ENCODE data around the gene IREB2. TPM values are rescaled to one million over a fixed set of nuclear protein-coding genes. Genes with fewer than 3 reads are reported as not detected.

The IREB2 gene
- total RNA-seq, 1 experiment from 2014 or later = 89.5 TPM

- ChIA-PET CTCF (interaction anchor here (1.4 kb wide), 1 partner anchor 169 kb away, joined by 3 read pairs; no protein-coding TSS in a partner anchor), POLR2A (no interaction called here)
- no peak for ATAC-seq
- no peak for DNase-seq (ENCODE audit: low spot score)
- no peaks in the 10 kb centered on the region for H3K9me3 Mint-ChIP-seq
- TF ChIP-seq FOXJ3 (CRISPR knock-in tag; IDR thresholded peaks at IDR 0.05; ENCODE audit: borderline replicate concordance) (no peak), E2F4 (CRISPR knock-in tag; IDR thresholded peaks at IDR 0.05; ENCODE audit: borderline replicate concordance, low read depth) (no peak), SMAD3 (CRISPR knock-in tag; IDR thresholded peaks at IDR 0.05; ENCODE audit: borderline replicate concordance) (no peak), E2F5 (CRISPR knock-in tag; IDR thresholded peaks at IDR 0.05) (no peak), ZNF416 (CRISPR knock-in tag; IDR thresholded peaks at IDR 0.05) (no peak)
- H3K4me3 Mint-ChIP-seq = no peak overlapping the region
- H3K27ac Mint-ChIP-seq = no peak overlapping the region
- H3K36me3 Mint-ChIP-seq = peaks cover 57% of the 10 kb centered on the region
- no peaks in the 10 kb centered on the region for H3K27me3 Mint-ChIP-seq (ENCODE audit: low read depth)
- H3K4me1 Mint-ChIP-seq = no peaks in the 10 kb centered on the region
Measured at GRCh38 chr15:78477295-78477694, 39.3 kb downstream of the IREB2 start.

- POLR2A ChIA-PET = no interaction called here
- Mint-ChIP-seq H3K27me3 (ENCODE audit: low read depth) (no peaks in the 10 kb centered on the region), H3K27ac (no peak overlapping the region), H3K9me3 (no peaks in the 10 kb centered on the region), H3K4me3 (no peak overlapping the region), H3K4me1 (no peaks in the 10 kb centered on the region), H3K36me3 (peaks cover 58% of the 10 kb centered on the region)
- ATAC-seq (no peak), DNase-seq (ENCODE audit: low spot score) (no peak)
- CTCF ChIA-PET = no interaction called here
- TF ChIP-seq E2F5 (CRISPR knock-in tag; IDR thresholded peaks at IDR 0.05) = no peak
- no peak for TF ChIP-seq STAT6 (CRISPR knock-in tag; conservative IDR thresholded peaks at IDR 0.05; ENCODE audit: low read depth)
- TF ChIP-seq ESRRA (CRISPR knock-in tag; IDR thresholded peaks at IDR 0.05; ENCODE audit: borderline replicate concordance) = no peak
- no peak for TF ChIP-seq ZNF396 (CRISPR knock-in tag; IDR thresholded peaks at IDR 0.05; ENCODE audit: borderline replicate concordance)
- no peak for TF ChIP-seq FOXP4 (CRISPR knock-in tag; IDR thresholded peaks at IDR 0.05)
- no peak for TF ChIP-seq ZNF512 (CRISPR knock-in tag; IDR thresholded peaks at IDR 0.05; ENCODE audit: borderline replicate concordance)
Measured at GRCh38 chr15:78479650-78480049, 41.6 kb downstream of the IREB2 start.

GRCh38 chr15:78481917-78482316 is 43.9 kb downstream of the IREB2 start:
- Mint-ChIP-seq H3K9me3 (no peaks in the 10 kb centered on the region), H3K36me3 (peaks cover 56% of the 10 kb centered on the region), H3K27ac (0 out of 2 replicates have a peak overlapping the region, but pooled peaks have one; percentile 83), H3K27me3 (ENCODE audit: low read depth) (no peaks in the 10 kb centered on the region), H3K4me1 (no peaks in the 10 kb centered on the region), H3K4me3 (no peak overlapping the region)
- ChIA-PET CTCF (interaction anchor here (0.7 to 1.7 kb wide), 6 partner anchors 24 to 173 kb away, joined by 3 to 18 read pairs (median 4); partner anchors contain the start of gene IREB2), POLR2A (no interaction called here)
- ATAC-seq = no peak
- no peak for DNase-seq (ENCODE audit: low spot score)
- no peak for TF ChIP-seq RELA (CRISPR knock-in tag; IDR thresholded peaks at IDR 0.05; ENCODE audit: borderline replicate concordance)
- no peak for TF ChIP-seq ZNF416 (CRISPR knock-in tag; IDR thresholded peaks at IDR 0.05)
- TF ChIP-seq ATF1 (CRISPR knock-in tag; IDR thresholded peaks at IDR 0.05) = no peak
- TF ChIP-seq TCF7 (CRISPR knock-in tag; IDR thresholded peaks at IDR 0.05; ENCODE audit: low read depth) = no peak
- TF ChIP-seq IRF1 (CRISPR knock-in tag; IDR thresholded peaks at IDR 0.05) = no peak
- TF ChIP-seq ZNF121 (CRISPR knock-in tag; IDR thresholded peaks at IDR 0.05) = peak; percentile 96
- no peak for TF ChIP-seq ZBTB43 (CRISPR knock-in tag; IDR thresholded peaks at IDR 0.05)
- no peak for TF ChIP-seq ZNF138 (CRISPR knock-in tag; conservative IDR thresholded peaks at IDR 0.05)

Measured in WTC11 (cell line).